OCI-LY1 (cell line): ENCODE data around the gene ADK.

ENCODE experiments used
- H2AFZ ChIP-seq: fragments of 200-600 bp; sonication (generic), shearing (Covaris generic); 2 replicates; pipeline ENCODE4 v1.6.0; 2014; ENCODE audit warnings: antibody characterized with exemption, mild to moderate bottlenecking, low read length
- H3F3A ChIP-seq: fragments of 200-600 bp; sonication (generic), shearing (Covaris generic); 2 replicates; pipeline ENCODE4 v1.6.0; 2014; ENCODE audit warnings: mild to moderate bottlenecking, antibody characterized with exemption, low read length, moderate library complexity; ENCODE audit not compliant: insufficient read depth
- H3K27ac ChIP-seq: fragments of 200-600 bp; sonication (generic); 2 replicates; pipeline ENCODE4 v1.5.1; 2014; ENCODE audit warnings: low read length, mixed run types, mild to moderate bottlenecking, low read depth; ENCODE audit not compliant: poor library complexity, severe bottlenecking
- H3K27me3 ChIP-seq: fragments of 200-600 bp; sonication (generic); 2 replicates; pipeline ENCODE4 v1.6.0; 2014; ENCODE audit warnings: antibody characterized with exemption, mild to moderate bottlenecking, low read length, moderate library complexity; ENCODE audit not compliant: insufficient read depth
- H3K36me3 ChIP-seq: fragments of 200-600 bp; sonication (generic); 2 replicates; pipeline ENCODE4 v1.6.1; 2014; ENCODE audit warnings: mild to moderate bottlenecking, antibody characterized with exemption, low read length, moderate library complexity, mixed read lengths; ENCODE audit not compliant: insufficient read depth
- H3K4me1 ChIP-seq: fragments of 200-600 bp; sonication (generic); 2 replicates; pipeline ENCODE4 v1.5.1; 2014; ENCODE audit warnings: mild to moderate bottlenecking, low read length, moderate library complexity; ENCODE audit not compliant: insufficient read depth, severe bottlenecking
- H3K4me2 ChIP-seq: fragments of 200-600 bp; sonication (generic), shearing (Covaris generic); 2 replicates; pipeline ENCODE4 v1.6.1; 2014; ENCODE audit warnings: low read length
- H3K4me3 ChIP-seq: fragments of 200-600 bp; sonication (generic); 2 replicates; pipeline ENCODE4 v1.5.1; 2014; ENCODE audit warnings: low read length, low read depth, mild to moderate bottlenecking, mixed read lengths; ENCODE audit not compliant: poor library complexity, severe bottlenecking
- H3K79me2 ChIP-seq: fragments of 200-600 bp; shearing (Covaris generic); 2 replicates; pipeline ENCODE4 v1.6.1; 2016; ENCODE audit warnings: mixed run types, low read length, mixed read lengths; ENCODE audit not compliant: insufficient read depth
- H3K9ac ChIP-seq: fragments of 200-600 bp; sonication (generic), shearing (Covaris generic); 2 replicates; pipeline ENCODE4 v1.6.1; 2014; ENCODE audit warnings: mild to moderate bottlenecking, low read length, mixed read lengths
- H3K9me2 ChIP-seq: fragments of 200-600 bp; sonication (generic), shearing (Covaris generic); 2 replicates; pipeline ENCODE4 v1.6.1; 2014; ENCODE audit warnings: low read depth, mild to moderate bottlenecking, low read length, mixed read lengths
- H3K9me3 ChIP-seq: fragments of 200-600 bp; shearing (Covaris generic); 2 replicates; pipeline ENCODE4 v1.6.1; 2014; ENCODE audit warnings: low read length, mixed read lengths
- H4K20me1 ChIP-seq: fragments of 200-600 bp; sonication (generic), shearing (Covaris generic); 2 replicates; pipeline ENCODE4 v1.6.0; 2016; ENCODE audit warnings: mild to moderate bottlenecking, low read length; ENCODE audit not compliant: insufficient read depth
- CTCF ChIP-seq: fragments of 200-600 bp; sonication (generic), shearing (Covaris generic); IDR thresholded peaks from 2 replicates; pipeline ENCODE4 v1.5.1; 2017; ENCODE audit warnings: mild to moderate bottlenecking, antibody characterized with exemption, low read length, moderate library complexity, mixed read lengths
- EZH2 ChIP-seq: fragments of 200-600 bp; sonication (generic), shearing (Covaris generic); IDR thresholded peaks from 2 replicates; pipeline ENCODE4 v1.8.0; 2017; ENCODE audit warnings: borderline replicate concordance, mixed run types, mild to moderate bottlenecking, antibody characterized with exemption, low read length, moderate library complexity, mixed read lengths

The ADK gene

GRCh38 chr10:74163319-74164068 is 12.5 kb downstream of the ADK start:
- H3K27ac ChIP-seq = no peak overlapping the region
- H3K4me3 ChIP-seq = no peak overlapping the region
- TF ChIP-seq EZH2 = no peak
- TF ChIP-seq CTCF = no peak
- H3K36me3 ChIP-seq = no peaks in the 10 kb centered on the region; the same call in 1 of the 2 replicates
- H3K27me3 ChIP-seq = no peaks in the 10 kb centered on the region
- H3K9ac ChIP-seq = no peak overlapping the region
- H3K9me2 ChIP-seq = no peaks in the 10 kb centered on the region
- no peaks in the 10 kb centered on the region for H3K79me2 ChIP-seq
- no peaks in the 10 kb centered on the region for H3K9me3 ChIP-seq
- H2AFZ ChIP-seq = no peak overlapping the region
- H3F3A ChIP-seq = no peaks in the 10 kb centered on the region
- no peak overlapping the region for H3K4me2 ChIP-seq
- peaks cover 10% of the 10 kb centered on the region for H3K4me1 ChIP-seq
- no peaks in the 10 kb centered on the region for H4K20me1 ChIP-seq

GRCh38 chr10:74164716-74165529 is 13.9 kb downstream of the ADK start:
- Histone ChIP-seq H4K20me1 (no peaks in the 10 kb centered on the region), H3K9me3 (no peaks in the 10 kb centered on the region), H3K36me3 (no peaks in the 10 kb centered on the region; the same call in 1 of the 2 replicates), H3K4me2 (no peak overlapping the region), H3F3A (no peaks in the 10 kb centered on the region), H3K9me2 (no peaks in the 10 kb centered on the region), H3K9ac (no peak overlapping the region), H3K4me3 (no peak overlapping the region), H3K79me2 (no peaks in the 10 kb centered on the region), H2AFZ (no peak overlapping the region), H3K27me3 (no peaks in the 10 kb centered on the region), H3K4me1 (peaks cover 10% of the 10 kb centered on the region), H3K27ac (no peak overlapping the region)
- TF ChIP-seq CTCF (no peak), EZH2 (no peak)

GRCh38 chr10:74165530-74165901 is 14.5 kb downstream of the ADK start:
- Histone ChIP-seq H3K4me3 (no peak overlapping the region), H3K9me3 (no peaks in the 10 kb centered on the region), H2AFZ (no peak overlapping the region), H3K27me3 (no peaks in the 10 kb centered on the region), H3K27ac (no peak overlapping the region), H3K4me2 (no peak overlapping the region), H3F3A (no peaks in the 10 kb centered on the region), H3K79me2 (no peaks in the 10 kb centered on the region), H3K36me3 (no peaks in the 10 kb centered on the region; the same call in 1 of the 2 replicates), H4K20me1 (no peaks in the 10 kb centered on the region), H3K9ac (no peak overlapping the region), H3K9me2 (no peaks in the 10 kb centered on the region), H3K4me1 (peaks cover 10% of the 10 kb centered on the region)
- no peak for TF ChIP-seq EZH2
- TF ChIP-seq CTCF = no peak
